Measurements from ENCODE around the gene JAM3. TPM values are rescaled to one million over a fixed set of nuclear protein-coding genes. Genes with fewer than 3 reads are reported as not detected.

Gene JAM3
- total and polyA plus RNA-seq, 2 donors (not counting 3 experiments of a cell fraction or from before 2014, with no cell fraction given): 78.8 to 137 TPM

DNA sequence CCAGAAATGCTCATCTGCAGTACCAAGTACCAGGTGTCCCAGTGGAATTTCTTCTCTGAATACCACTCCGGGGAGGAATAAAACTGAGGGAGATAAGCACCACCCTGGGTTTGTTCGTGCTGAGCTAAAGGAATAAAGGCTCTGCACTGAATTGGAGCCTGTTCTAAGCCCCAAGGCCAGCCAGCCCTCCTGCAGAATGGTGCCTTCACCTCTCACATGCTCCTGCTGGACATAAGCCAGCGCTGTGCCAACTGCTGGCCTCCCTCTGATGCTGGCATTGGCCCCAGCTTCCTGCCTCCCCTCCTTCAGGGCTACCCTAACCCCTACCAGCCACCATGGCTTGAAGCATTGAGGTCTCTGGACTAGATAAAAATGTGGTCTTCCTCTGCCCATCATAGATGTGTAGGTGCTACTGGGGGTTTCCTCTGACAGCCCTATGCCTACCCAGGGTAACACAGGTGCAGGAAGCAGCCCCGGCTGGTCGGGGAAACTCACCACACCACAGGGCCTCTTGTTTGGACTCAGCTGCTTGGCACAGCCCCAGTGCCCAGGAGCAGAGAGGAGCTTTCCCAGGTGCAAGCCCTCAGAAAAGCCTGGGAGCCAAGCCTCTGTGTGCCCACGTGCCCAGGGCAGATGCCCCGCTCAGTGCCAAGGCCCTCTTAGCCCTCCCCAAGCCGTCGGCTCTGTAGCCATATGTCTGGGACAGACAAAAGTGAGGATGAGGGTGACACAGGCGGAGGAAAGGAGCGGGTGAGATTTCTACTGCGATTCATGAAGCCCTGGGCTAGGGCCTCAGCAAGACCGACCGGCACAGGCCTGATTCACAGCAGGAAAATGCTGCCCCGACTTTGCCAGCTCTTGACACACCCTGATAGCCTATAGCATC is 34.1 kb upstream of the JAM3 start:
- intact Hi-C loops (cut with micrococcal nuclease) (loop anchor here (2.0 to 10.0 kb wide), 4 partner anchors 87 to 300 kb away; partner anchors contain the start of genes ACAD8, GLB1L2 and THYN1), dilution Hi-C loops (cut with MboI; ENCODE audit: extremely low pct_ligation_motif_present, low sequenced_read_pairs) (no loop called here)
- no peak overlapping the region for H3K4me2 ChIP-seq (ENCODE audit: insufficient read depth, low read length)
- no peak overlapping the region for H2AFZ ChIP-seq (ENCODE audit: low read depth, low read length)
- H3K4me3 ChIP-seq (replicated peaks in 1 of 3; ENCODE audit: insufficient read depth in 1 of 3, low read depth in 1 of 3, low read length in 3 of 3): no peak overlapping the region
- no peaks in the 10 kb centered on the region for H3K9me1 ChIP-seq (replicated peaks; ENCODE audit: control insufficient read depth, extremely low read depth, insufficient read depth, low read length)
- DNase-seq (ENCODE audit: low read depth, low spot score) (no peak), FAIRE-seq (no peak)
- H3K9me3 ChIP-seq (replicated peaks; ENCODE audit: control insufficient read depth, insufficient read depth, low read length): no peaks in the 10 kb centered on the region
- H3K27ac ChIP-seq (ENCODE audit: insufficient read depth, low read depth, low read length): no peak overlapping the region
- peaks cover 11% of the 10 kb centered on the region for H3K4me1 ChIP-seq (ENCODE audit: control insufficient read depth, extremely low read depth, insufficient read depth, low read length)
- H3K36me3 ChIP-seq (ENCODE audit: control insufficient read depth in 2 of 2, extremely low read depth in 1 of 2, insufficient read depth in 2 of 2, low read length in 2 of 2): no peaks in the 10 kb centered on the region
- no peak for TF ChIP-seq EZH2 (IDR thresholded peaks at IDR 0.05; ENCODE audit: borderline replicate concordance, low read depth, low read length, severe bottlenecking)
- TF ChIP-seq, protein P1, sequence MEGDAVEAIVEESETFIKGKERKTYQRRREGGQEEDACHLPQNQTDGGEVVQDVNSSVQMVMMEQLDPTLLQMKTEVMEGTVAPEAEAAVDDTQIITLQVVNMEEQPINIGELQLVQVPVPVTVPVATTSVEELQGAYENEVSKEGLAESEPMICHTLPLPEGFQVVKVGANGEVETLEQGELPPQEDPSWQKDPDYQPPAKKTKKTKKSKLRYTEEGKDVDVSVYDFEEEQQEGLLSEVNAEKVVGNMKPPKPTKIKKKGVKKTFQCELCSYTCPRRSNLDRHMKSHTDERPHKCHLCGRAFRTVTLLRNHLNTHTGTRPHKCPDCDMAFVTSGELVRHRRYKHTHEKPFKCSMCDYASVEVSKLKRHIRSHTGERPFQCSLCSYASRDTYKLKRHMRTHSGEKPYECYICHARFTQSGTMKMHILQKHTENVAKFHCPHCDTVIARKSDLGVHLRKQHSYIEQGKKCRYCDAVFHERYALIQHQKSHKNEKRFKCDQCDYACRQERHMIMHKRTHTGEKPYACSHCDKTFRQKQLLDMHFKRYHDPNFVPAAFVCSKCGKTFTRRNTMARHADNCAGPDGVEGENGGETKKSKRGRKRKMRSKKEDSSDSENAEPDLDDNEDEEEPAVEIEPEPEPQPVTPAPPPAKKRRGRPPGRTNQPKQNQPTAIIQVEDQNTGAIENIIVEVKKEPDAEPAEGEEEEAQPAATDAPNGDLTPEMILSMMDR (IDR thresholded peaks at IDR 0.05; ENCODE audit: extremely low read depth in 1 of 2, insufficient read depth in 1 of 2, low read depth in 1 of 2, low read length in 2 of 2): no peak
- no peak for TF ChIP-seq GATA2 (IDR thresholded peaks at IDR 0.05; ENCODE audit: insufficient read depth, insufficient read length, low read depth, low read length)
- TF ChIP-seq POLR2AphosphoS5 (IDR thresholded peaks at IDR 0.05; ENCODE audit: insufficient read depth, low read depth, low read length): no peak
- no peak for TF ChIP-seq MYC (IDR thresholded peaks at IDR 0.05; ENCODE audit: low read depth, low read length)
- TF ChIP-seq POLR2A (IDR thresholded peaks at IDR 0.05; ENCODE audit: low read depth, low read length): no peak
- TF ChIP-seq, protein P2, sequence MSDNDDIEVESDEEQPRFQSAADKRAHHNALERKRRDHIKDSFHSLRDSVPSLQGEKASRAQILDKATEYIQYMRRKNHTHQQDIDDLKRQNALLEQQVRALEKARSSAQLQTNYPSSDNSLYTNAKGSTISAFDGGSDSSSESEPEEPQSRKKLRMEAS (IDR thresholded peaks at IDR 0.05; ENCODE audit: insufficient read depth, insufficient read length): no peak
- no peak for TF ChIP-seq JUN (IDR thresholded peaks at IDR 0.05; ENCODE audit: borderline replicate concordance, insufficient read depth, insufficient read length, low read depth)
- no peak for TF ChIP-seq FOS (IDR thresholded peaks at IDR 0.05; ENCODE audit: borderline replicate concordance, insufficient read depth, low read length)
- no TSS peak for BruUV-seq (replicated peaks)
- H4K20me1 ChIP-seq (replicated peaks; ENCODE audit: control insufficient read depth, extremely low read depth, insufficient read depth, low read length): no peaks in the 10 kb centered on the region
- POLR2A ChIA-PET: no interaction called here
- peaks cover 1 to 6% of the 10 kb centered on the region in 2 experiments for H3K27me3 ChIP-seq (ENCODE audit: control insufficient read depth in 2 of 2, insufficient read depth in 2 of 2, low read length in 2 of 2)
- CTCF ChIA-PET: interaction anchor here (1.0 to 1.8 kb wide), 7 partner anchors 11 to 228 kb away, joined by 3 to 13 read pairs (median 3); no protein-coding TSS in a partner anchor
- no peaks in the 10 kb centered on the region for H3K79me2 ChIP-seq (ENCODE audit: control insufficient read depth, insufficient read depth, low read length)
- no peak overlapping the region for H3K9ac ChIP-seq (replicated peaks; ENCODE audit: extremely low read depth, insufficient read depth, low read length)
